Trophoblast cell (in vitro differentiated cells and primary cell): ENCODE data around the gene LRFN2.

Experiments
- DNase-seq, 2 donors: peaks; one replicate each; pipeline ENCODE4 v3.0.0-alpha.2; 2016
- H2AFZ ChIP-seq: 2 replicates; pipeline ENCODE4 v1.6.1; 2013; ENCODE audit warnings: low read length, moderate library complexity, mild to moderate bottlenecking; ENCODE audit not compliant: insufficient read depth, poor library complexity
- H2AK5ac ChIP-seq: 2 replicates; pipeline ENCODE4 v1.6.1; 2013; ENCODE audit warnings: mild to moderate bottlenecking, low read length
- H2BK120ac ChIP-seq: 2 replicates; pipeline ENCODE4 v1.6.1; 2013; ENCODE audit warnings: low read length, mild to moderate bottlenecking, moderate library complexity; ENCODE audit not compliant: insufficient read depth, poor library complexity
- H2BK12ac ChIP-seq: 2 replicates; pipeline ENCODE4 v1.6.1; 2013; ENCODE audit warnings: mild to moderate bottlenecking, low read length, moderate library complexity
- H2BK5ac ChIP-seq: 2 replicates; pipeline ENCODE4 v1.6.1; 2013; ENCODE audit warnings: low read length, low read depth, moderate library complexity, mild to moderate bottlenecking; ENCODE audit not compliant: poor library complexity
- H3K14ac ChIP-seq: 2 replicates; pipeline ENCODE4 v1.6.1; 2013; ENCODE audit warnings: mild to moderate bottlenecking, low read length
- H3K18ac ChIP-seq: 2 replicates; pipeline ENCODE4 v1.6.1; 2013; ENCODE audit warnings: mild to moderate bottlenecking, low read length
- H3K23ac ChIP-seq: 2 replicates; pipeline ENCODE4 v1.6.1; 2013; ENCODE audit warnings: low read length
- H3K27ac ChIP-seq: 2 replicates; pipeline ENCODE4 v1.5.1; 2013; ENCODE audit warnings: low read depth, mild to moderate bottlenecking, inconsistent platforms, low read length, moderate library complexity
- H3K27me3 ChIP-seq: 2 replicates; pipeline ENCODE4 v1.6.1; 2013; ENCODE audit warnings: inconsistent platforms, mild to moderate bottlenecking, low read length, moderate library complexity; ENCODE audit not compliant: insufficient read depth
- H3K36me3 ChIP-seq, 2 experiments: 1 replicate in 1 of 2; 2 replicates in 1 of 2; pipeline ENCODE4 v1.6.1; 2013; ENCODE audit warnings: low read length in 2 of 2, mild to moderate bottlenecking in 2 of 2, moderate library complexity in 1 of 2; ENCODE audit not compliant: insufficient read depth in 2 of 2, control insufficient read depth in 1 of 2
- H3K4ac ChIP-seq: 2 replicates; pipeline ENCODE4 v1.6.1; 2013; ENCODE audit warnings: low read depth, mild to moderate bottlenecking, low read length, moderate library complexity
- H3K4me1 ChIP-seq, 2 experiments: 1 replicate in 1 of 2; 2 replicates in 1 of 2; pipeline ENCODE4 v1.6.1; 2013; ENCODE audit warnings: low read length in 2 of 2, mild to moderate bottlenecking in 2 of 2, moderate library complexity in 1 of 2; ENCODE audit not compliant: insufficient read depth in 2 of 2, control insufficient read depth in 1 of 2
- H3K4me2 ChIP-seq: 2 replicates; pipeline ENCODE4 v1.6.1; 2013; ENCODE audit warnings: inconsistent platforms, mild to moderate bottlenecking, low read length, moderate library complexity
- H3K4me3 ChIP-seq: 2 replicates; pipeline ENCODE4 v1.5.1; 2013; ENCODE audit warnings: mild to moderate bottlenecking, low read depth, low read length, inconsistent platforms
- H3K79me1 ChIP-seq: one replicate; pipeline ENCODE4 v1.6.1; 2013; ENCODE audit warnings: low read length
- H3K79me2 ChIP-seq: 2 replicates; pipeline ENCODE4 v1.6.1; 2013; ENCODE audit warnings: low read length, mild to moderate bottlenecking; ENCODE audit not compliant: control insufficient read depth, insufficient read depth, poor library complexity
- H3K9ac ChIP-seq: 2 replicates; pipeline ENCODE4 v1.6.1; 2013; ENCODE audit warnings: mild to moderate bottlenecking, low read length
- H3K9me3 ChIP-seq: 2 replicates; pipeline ENCODE4 v1.6.1; 2013; ENCODE audit warnings: low read depth, mild to moderate bottlenecking, control low read depth, inconsistent platforms, low read length; ENCODE audit not compliant: insufficient read depth
- H4K12ac ChIP-seq: 2 replicates; pipeline ENCODE4 v1.6.1; 2013; ENCODE audit warnings: low read depth, mild to moderate bottlenecking, low read length, moderate library complexity
- H4K8ac ChIP-seq: 2 replicates; pipeline ENCODE4 v1.6.1; 2013; ENCODE audit warnings: low read depth, mild to moderate bottlenecking, low read length, moderate library complexity
- H4K91ac ChIP-seq: one replicate; pipeline ENCODE4 v1.6.1; 2013; ENCODE audit warnings: low read depth, mild to moderate bottlenecking, low read length, moderate library complexity
- WGBS: extraction: QIAGEN DNeasy Blood & Tissue Kit; methylation state at CpG from one replicate; pipeline ENCODE4 v1.1.7; 2013; ENCODE audit warnings: missing lambda C conversion rate; ENCODE audit not compliant: insufficient read length, insufficient coverage; ENCODE audit errors: extremely low coverage; 5-methylcytosine and 5-hydroxymethylcytosine counted together

The LRFN2 gene

GRCh38 chr6:40455686-40456389 is 131.3 kb downstream of the LRFN2 start:
- Histone ChIP-seq H2AFZ (no peak overlapping the region), H3K4me2 (no peak overlapping the region), H2BK5ac (no peak overlapping the region), H3K36me3 (no peaks in the 10 kb centered on the region), H3K4me1 (no peaks in the 10 kb centered on the region), H3K9me3 (no peaks in the 10 kb centered on the region), H3K4me3 (no peak overlapping the region), H3K27me3 (no peaks in the 10 kb centered on the region), H2BK12ac (no peak overlapping the region), H3K4ac (no peak overlapping the region), H4K12ac (no peak overlapping the region), H3K23ac (no peak overlapping the region), H3K79me2 (no peaks in the 10 kb centered on the region), H4K8ac (no peak overlapping the region), H4K91ac (no peak overlapping the region), H2AK5ac (no peak overlapping the region), H3K27ac (no peak overlapping the region), H2BK120ac (no peak overlapping the region), H3K9ac (no peak overlapping the region), H3K79me1 (no peaks in the 10 kb centered on the region), H3K14ac (no peak overlapping the region), H3K18ac (no peak overlapping the region)
- DNase-seq, result no peak
- no CpG with 5 or more reads among the region's 1 CpG for WGBS

- Histone ChIP-seq H2BK12ac (no peak overlapping the region), H3K4ac (no peak overlapping the region), H4K8ac (no peak overlapping the region), H3K23ac (no peak overlapping the region), H3K14ac (no peak overlapping the region), H3K9me3 (no peaks in the 10 kb centered on the region), H2AFZ (no peak overlapping the region), H3K9ac (no peak overlapping the region), H2AK5ac (no peak overlapping the region), H3K18ac (no peak overlapping the region), H3K27ac (no peak overlapping the region), H3K4me2 (no peak overlapping the region), H3K79me1 (no peaks in the 10 kb centered on the region), H3K27me3 (no peaks in the 10 kb centered on the region), H4K12ac (no peak overlapping the region), H4K91ac (no peak overlapping the region), H3K79me2 (no peaks in the 10 kb centered on the region), H2BK120ac (no peak overlapping the region), H3K4me1 (no peaks in the 10 kb centered on the region), H3K4me3 (no peak overlapping the region), H3K36me3 (no peaks in the 10 kb centered on the region), H2BK5ac (no peak overlapping the region)
- DNase-seq, result no peak
- WGBS, result no CpG with 5 or more reads among the region's 4 CpGs
Observed at GRCh38 chr6:40450483-40450882, 136.7 kb downstream of the LRFN2 start.

- H3K4me3 ChIP-seq, result no peak overlapping the region
- H3K27ac ChIP-seq, result no peak overlapping the region
- no peak overlapping the region for H2BK120ac ChIP-seq
- no peaks in the 10 kb centered on the region for H3K79me2 ChIP-seq
- H3K23ac ChIP-seq, result no peak overlapping the region
- no peak overlapping the region for H2AK5ac ChIP-seq
- no CpG with 5 or more reads among the region's 1 CpG for WGBS
- H2BK12ac ChIP-seq, result no peak overlapping the region
- no peak overlapping the region for H2BK5ac ChIP-seq
- no peak overlapping the region for H3K18ac ChIP-seq
- no peak for DNase-seq
- no peaks in the 10 kb centered on the region for H3K27me3 ChIP-seq
- H4K8ac ChIP-seq, result no peak overlapping the region
- H3K9me3 ChIP-seq, result no peaks in the 10 kb centered on the region
- H3K4ac ChIP-seq, result no peak overlapping the region
- no peaks in the 10 kb centered on the region for H3K79me1 ChIP-seq
- no peak overlapping the region for H4K12ac ChIP-seq
- H3K14ac ChIP-seq, result no peak overlapping the region
- H3K4me2 ChIP-seq, result no peak overlapping the region
- H4K91ac ChIP-seq, result no peak overlapping the region
- H3K36me3 ChIP-seq, result no peaks in the 10 kb centered on the region
- no peak overlapping the region for H3K9ac ChIP-seq
- no peaks in the 10 kb centered on the region for H3K4me1 ChIP-seq
- H2AFZ ChIP-seq, result no peak overlapping the region
Observed at GRCh38 chr6:40444811-40445210, 142.4 kb downstream of the LRFN2 start.

GRCh38 chr6:40444312-40444711 is 142.9 kb downstream of the LRFN2 start:
- Histone ChIP-seq H3K79me2 (no peaks in the 10 kb centered on the region), H2BK120ac (no peak overlapping the region), H2BK12ac (no peak overlapping the region), H4K8ac (no peak overlapping the region), H3K18ac (no peak overlapping the region), H3K14ac (no peak overlapping the region), H3K4me3 (no peak overlapping the region), H3K9me3 (no peaks in the 10 kb centered on the region), H2BK5ac (no peak overlapping the region), H3K27me3 (no peaks in the 10 kb centered on the region), H4K12ac (no peak overlapping the region), H3K27ac (no peak overlapping the region), H3K36me3 (no peaks in the 10 kb centered on the region), H2AK5ac (no peak overlapping the region), H3K79me1 (no peaks in the 10 kb centered on the region), H3K4me1 (no peaks in the 10 kb centered on the region), H2AFZ (no peak overlapping the region), H3K4ac (no peak overlapping the region), H3K4me2 (no peak overlapping the region), H3K9ac (no peak overlapping the region), H4K91ac (no peak overlapping the region), H3K23ac (no peak overlapping the region)
- no peak for DNase-seq
- WGBS, result no CpG with 5 or more reads among the region's 3 CpGs
